GM23248 (cell line): ENCODE results near the gene ANKS3. TPM values are rescaled to one million over a fixed set of nuclear protein-coding genes. Genes with fewer than 3 reads are reported as not detected.
"Not testable (repeated sequence)": the region's sequence is repeated elsewhere in the genome, so short reads cannot be mapped to it uniquely, and the experiment has no call there.

Experiments
- DNase-seq: peaks from one replicate; pipeline ENCODE4 v3.0.0-alpha.2; 2015
- H2AFZ ChIP-seq: fragments of 200-600 bp; sonication (generic); 2 replicates; pipeline ENCODE4 v1.6.1; 2016; ENCODE audit warnings: antibody characterized with exemption
- H3F3A ChIP-seq: fragments of 200-600 bp; sonication (generic); 2 replicates; pipeline ENCODE4 v1.6.1; 2016; ENCODE audit warnings: mild to moderate bottlenecking, antibody characterized with exemption, mixed run types; ENCODE audit not compliant: insufficient read depth
- H3K27ac ChIP-seq: fragments of 200-600 bp; sonication (generic); 2 replicates; pipeline ENCODE4 v1.5.1; 2016; ENCODE audit warnings: mild to moderate bottlenecking
- H3K27me3 ChIP-seq: fragments of 200-600 bp; sonication (generic); replicated peaks from 2 replicates; pipeline ENCODE4 v1.6.1; 2016; ENCODE audit warnings: mild to moderate bottlenecking; ENCODE audit not compliant: insufficient read depth
- H3K36me3 ChIP-seq: fragments of 200-600 bp; sonication (generic); 2 replicates; pipeline ENCODE4 v1.6.1; 2016; ENCODE audit warnings: low read depth, mild to moderate bottlenecking
- H3K4me1 ChIP-seq: fragments of 200-600 bp; sonication (generic); 2 replicates; pipeline ENCODE4 v1.6.1; 2016; ENCODE audit warnings: mild to moderate bottlenecking; ENCODE audit not compliant: insufficient read depth
- H3K4me2 ChIP-seq: fragments of 200-600 bp; sonication (generic); one replicate; pipeline ENCODE4 v1.6.1; 2016; ENCODE audit warnings: mild to moderate bottlenecking; ENCODE audit not compliant: unreplicated experiment
- H3K4me3 ChIP-seq: fragments of 200-600 bp; sonication (generic); 2 replicates; pipeline ENCODE4 v1.5.1; 2016; ENCODE audit warnings: mild to moderate bottlenecking
- H3K79me2 ChIP-seq: fragments of 200-600 bp; sonication (generic); 2 replicates; pipeline ENCODE4 v1.6.1; 2016; ENCODE audit warnings: mild to moderate bottlenecking; ENCODE audit not compliant: insufficient read depth
- H3K9ac ChIP-seq: fragments of 200-600 bp; sonication (generic); 2 replicates; pipeline ENCODE4 v1.6.1; 2016; ENCODE audit warnings: mild to moderate bottlenecking
- H3K9me2 ChIP-seq: fragments of 200-600 bp; sonication (generic); 2 replicates; pipeline ENCODE4 v1.6.1; 2016; ENCODE audit warnings: mixed run types, mild to moderate bottlenecking, moderate library complexity; ENCODE audit not compliant: insufficient read depth
- H3K9me3 ChIP-seq: fragments of 200-600 bp; sonication (generic); one replicate; pipeline ENCODE4 v1.6.1; 2017; ENCODE audit warnings: low read depth
- H4K20me1 ChIP-seq: fragments of 200-600 bp; sonication (generic); 2 replicates; pipeline ENCODE4 v1.6.0; 2016; ENCODE audit not compliant: insufficient read depth
- EZH2 ChIP-seq: fragments of 200-600 bp; sonication (generic); IDR thresholded peaks from 2 replicates; pipeline ENCODE4 v1.6.1; 2018; ENCODE audit warnings: antibody characterized with exemption, mild to moderate bottlenecking; ENCODE audit not compliant: insufficient read depth, poor library complexity, severe bottlenecking
- EZH2phosphoT487 ChIP-seq: fragments of 200-600 bp; sonication (generic); IDR thresholded peaks from 2 replicates; pipeline ENCODE4 v1.6.1; 2018; ENCODE audit warnings: antibody characterized with exemption, moderate library complexity, mild to moderate bottlenecking, low read depth; ENCODE audit not compliant: insufficient read depth
- WGBS, 2 experiments: methylation state at CpG; one replicate each; pipeline ENCODE4 v1.1.6; 2015 to 2017; ENCODE audit warnings: low lambda C conversion rate in 2 of 2, low coverage in 1 of 2; ENCODE audit errors: missing lambda C conversion rate in 2 of 2; 5-methylcytosine and 5-hydroxymethylcytosine counted together
- in situ Hi-C: fragments of 300-500 bp; cut with MboI; formaldehyde crosslinking; loops from 2 replicates; pipeline ENCODE4 v1.15.0; 2020
- polyA plus RNA-seq: library from polyadenylated mRNA; unstranded; fragments of >200 nt; fragmentation: Nextera tagmentation; extraction: Ambion mirVana; gene quantifications from 2 replicates; pipeline ENCODE4 v1.2.1, GENCODE V29; 2016
- total RNA-seq: library from RNA; depleted of rRNA; stranded (reverse); fragments of >200 nt; shearing (Covaris generic); gene quantifications from 2 replicates; pipeline ENCODE4 v1.2.3, GENCODE V29; 2014

Gene ANKS3
- total and polyA plus RNA-seq, 2 experiments from 2014 or later: 12.8 to 20.0 TPM

DNA sequence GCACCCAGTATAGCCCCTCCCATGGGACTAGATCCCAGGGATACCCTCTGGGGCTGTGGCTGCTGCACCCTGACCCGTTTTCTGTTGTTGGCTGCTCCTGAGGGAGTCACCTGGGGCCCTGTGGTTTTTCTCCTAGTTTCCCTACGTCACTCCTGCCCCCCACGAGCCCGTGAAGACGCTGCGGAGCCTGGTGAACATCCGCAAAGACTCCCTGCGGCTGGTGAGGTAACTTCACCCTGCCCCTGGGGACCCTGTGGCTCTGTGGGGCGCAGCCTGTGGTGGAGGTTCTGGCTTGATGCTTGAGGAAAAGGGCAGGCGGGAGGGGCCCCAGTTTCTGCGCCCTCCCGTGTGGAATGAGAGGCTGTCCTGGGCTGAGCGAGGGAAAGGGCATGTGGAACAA, 82.2 kb downstream of the ANKS3 start:
- H3F3A ChIP-seq: no peaks in the 10 kb centered on the region
- H3K9me2 ChIP-seq: no peaks in the 10 kb centered on the region
- in situ Hi-C loops: no loop called here
- H3K4me2 ChIP-seq: no peak overlapping the region
- no peaks in the 10 kb centered on the region for H4K20me1 ChIP-seq
- H3K36me3 ChIP-seq: peaks cover 5% of the 10 kb centered on the region; the same call in 1 of the 2 replicates
- no peaks in the 10 kb centered on the region for H3K9me3 ChIP-seq
- H3K4me1 ChIP-seq: no peaks in the 10 kb centered on the region
- no peak for TF ChIP-seq EZH2phosphoT487
- TF ChIP-seq EZH2: no peak
- no peak for DNase-seq
- H2AFZ ChIP-seq: no peak overlapping the region
- no peak overlapping the region for H3K9ac ChIP-seq
- H3K79me2 ChIP-seq: peaks cover 54% of the 10 kb centered on the region
- 87 to 92% methylated on average over 13 of the region's 13 CpGs for WGBS, 2 experiments
- H3K4me3 ChIP-seq: no peak overlapping the region
- no peak overlapping the region for H3K27ac ChIP-seq
- H3K27me3 ChIP-seq: no peaks in the 10 kb centered on the region

DNA sequence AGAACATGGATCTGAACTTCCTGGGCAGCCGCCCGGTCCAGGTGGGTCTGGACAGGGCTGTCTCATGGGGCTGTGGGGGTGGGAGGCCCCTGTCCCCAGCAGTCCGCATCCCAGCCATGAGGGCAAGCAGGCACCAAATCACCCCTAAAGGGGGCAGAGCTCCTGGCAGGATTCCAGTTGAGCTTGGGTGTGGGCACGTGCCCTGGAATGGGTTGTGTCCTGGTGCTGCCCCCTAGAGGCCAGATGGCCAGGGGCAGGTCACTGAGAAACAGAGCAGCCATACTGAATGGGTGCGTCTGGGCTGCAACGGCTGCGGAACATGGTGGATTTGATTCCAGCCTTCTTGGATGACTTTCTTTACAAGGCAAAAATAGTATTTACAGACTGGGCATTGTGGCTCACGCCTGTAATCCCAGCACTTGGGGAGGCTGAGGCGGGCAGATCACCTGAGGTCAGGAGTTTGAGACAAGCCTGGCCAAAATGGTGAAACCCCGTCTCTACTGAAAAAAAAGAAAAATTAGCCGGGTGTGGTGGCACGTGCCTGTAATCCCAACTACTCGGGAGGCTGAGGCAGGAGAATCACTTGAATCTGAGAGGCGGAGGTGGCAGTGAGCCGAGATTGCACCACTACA, 83.5 kb downstream of the ANKS3 start:
- H3K36me3 ChIP-seq, H3K4me2 ChIP-seq, H3K4me3 ChIP-seq, H3F3A ChIP-seq, H3K27ac ChIP-seq, H3K4me1 ChIP-seq, H3K9me2 ChIP-seq, H4K20me1 ChIP-seq, H3K9me3 ChIP-seq, H3K9ac ChIP-seq, H3K27me3 ChIP-seq, in situ Hi-C loops, H2AFZ ChIP-seq: not testable (repeated sequence)
- DNase-seq: peak; percentile 64
- WGBS, 2 experiments: 81 to 89% methylated on average over 15 of the region's 15 CpGs
- H3K79me2 ChIP-seq: peaks cover 67% of the 10 kb centered on the region

- Histone ChIP-seq H2AFZ (no peak overlapping the region), H3K79me2 (peaks cover 71% of the 10 kb centered on the region), H3K27ac (no peak overlapping the region), H3K9ac (no peak overlapping the region), H3K9me2 (no peaks in the 10 kb centered on the region), H3K4me1 (no peaks in the 10 kb centered on the region), H3K27me3 (no peaks in the 10 kb centered on the region), H3F3A (no peaks in the 10 kb centered on the region), H3K9me3 (no peaks in the 10 kb centered on the region), H3K4me2 (no peak overlapping the region), H4K20me1 (no peaks in the 10 kb centered on the region), H3K36me3 (peaks cover 5% of the 10 kb centered on the region; the same call in 1 of the 2 replicates), H3K4me3 (no peak overlapping the region)
- WGBS, 2 experiments: 96% methylated on average over 22 to 25 of the region's 25 CpGs
- TF ChIP-seq EZH2phosphoT487 (no peak), EZH2 (no peak)
- in situ Hi-C loops: no loop called here
- DNase-seq: no peak
Observed at GRCh38 chr16:4649744-4650442, 84.2 kb downstream of the ANKS3 start.

DNA sequence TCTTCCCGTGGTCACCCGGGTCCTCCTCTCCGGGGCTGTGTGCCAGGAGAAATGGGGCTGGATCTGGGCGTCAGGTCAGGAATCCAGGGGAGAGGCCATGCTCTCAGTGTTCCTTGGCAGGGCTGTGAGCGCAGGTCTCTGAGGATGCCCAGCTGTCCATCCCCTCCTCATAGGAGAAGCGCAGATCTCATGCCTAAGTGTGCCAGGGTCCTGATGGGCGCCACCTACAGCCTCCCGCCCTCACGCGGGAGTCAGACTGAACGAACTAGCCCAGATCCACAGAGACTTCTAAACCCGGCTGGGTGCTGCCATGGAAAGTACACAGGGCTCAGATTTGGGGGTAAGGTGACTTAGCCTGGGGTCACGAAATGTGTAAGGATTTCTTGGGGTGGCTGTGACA, 85.2 kb downstream of the ANKS3 start:
- no peak overlapping the region for H3K4me2 ChIP-seq
- H2AFZ ChIP-seq: no peak overlapping the region
- peaks cover 71% of the 10 kb centered on the region for H3K79me2 ChIP-seq
- no peak for DNase-seq
- H3K9me2 ChIP-seq: no peaks in the 10 kb centered on the region
- no peaks in the 10 kb centered on the region for H3K9me3 ChIP-seq
- no peaks in the 10 kb centered on the region for H3K27me3 ChIP-seq
- no peak for TF ChIP-seq EZH2phosphoT487
- no peak for TF ChIP-seq EZH2
- H3K36me3 ChIP-seq: peaks cover 1% of the 10 kb centered on the region; the same call in 1 of the 2 replicates
- H3K9ac ChIP-seq: no peak overlapping the region
- no peaks in the 10 kb centered on the region for H3K4me1 ChIP-seq
- no peak overlapping the region for H3K4me3 ChIP-seq
- in situ Hi-C loops: no loop called here
- WGBS, 2 experiments: 94 to 96% methylated on average over 9 to 13 of the region's 13 CpGs
- no peak overlapping the region for H3K27ac ChIP-seq
- no peaks in the 10 kb centered on the region for H4K20me1 ChIP-seq
- no peaks in the 10 kb centered on the region for H3F3A ChIP-seq
